OCI-LY7 (cell line): ENCODE results near the gene TSPAN11.

ENCODE experiments used
- EZH2phosphoT487 ChIP-seq: fragments of 200-600 bp; sonication (generic); IDR thresholded peaks from 2 replicates; pipeline ENCODE4 v1.6.1; 2018; ENCODE audit warnings: low read depth, borderline replicate concordance, mild to moderate bottlenecking, mixed run types, antibody characterized with exemption, low read length, moderate library complexity, mixed read lengths
- TF ChIP-seq, protein P1 (sequence below): fragments of 200-600 bp; sonication (generic); conservative IDR thresholded peaks from 2 replicates; pipeline ENCODE4 v1.5.1; 2014; ENCODE audit warnings: mild to moderate bottlenecking, antibody characterized with exemption, low read length, moderate library complexity, mixed read lengths

DNA sequence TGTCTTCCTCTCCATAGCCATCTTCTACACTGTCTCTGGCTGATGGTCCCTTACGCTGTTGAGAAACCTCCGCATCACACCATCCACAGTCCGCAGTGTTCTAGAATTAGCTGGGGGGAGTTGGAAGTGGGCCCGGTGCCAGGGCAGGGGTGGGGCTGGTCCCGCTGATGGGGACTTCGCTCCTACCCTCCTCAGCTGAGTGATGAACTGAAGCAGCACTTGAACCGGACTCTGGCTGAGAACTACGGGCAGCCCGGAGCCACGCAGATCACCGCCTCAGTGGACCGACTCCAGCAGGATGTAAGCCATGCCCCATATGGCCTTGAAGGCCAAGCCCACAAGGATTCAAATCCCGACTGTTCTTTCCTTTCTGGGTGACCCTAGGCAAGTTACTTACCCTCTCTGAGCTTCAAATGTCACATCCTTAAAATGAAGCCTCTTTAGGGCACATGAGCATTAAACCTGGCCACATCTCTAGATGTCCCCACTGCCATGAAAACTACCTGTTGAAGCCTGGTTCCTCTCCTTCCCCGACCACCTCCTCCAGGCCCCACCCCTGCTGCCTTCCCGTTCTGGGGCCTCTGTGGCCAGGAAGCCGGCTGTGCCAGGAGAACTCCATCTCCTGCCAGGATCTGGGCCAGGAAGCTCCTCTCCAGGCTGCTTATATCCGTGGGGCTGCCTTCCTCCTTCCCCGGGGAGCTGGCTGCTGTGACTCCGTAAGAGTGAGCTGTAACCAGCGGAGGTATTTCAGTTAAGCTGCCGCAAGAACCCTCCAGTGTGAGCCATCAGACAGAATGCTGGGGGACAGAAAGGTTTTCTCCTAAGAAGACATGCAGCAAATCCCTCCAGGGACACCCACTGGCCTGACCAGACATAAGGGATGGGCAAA is 53.1 kb downstream of the TSPAN11 start:
- TF ChIP-seq, protein P1, sequence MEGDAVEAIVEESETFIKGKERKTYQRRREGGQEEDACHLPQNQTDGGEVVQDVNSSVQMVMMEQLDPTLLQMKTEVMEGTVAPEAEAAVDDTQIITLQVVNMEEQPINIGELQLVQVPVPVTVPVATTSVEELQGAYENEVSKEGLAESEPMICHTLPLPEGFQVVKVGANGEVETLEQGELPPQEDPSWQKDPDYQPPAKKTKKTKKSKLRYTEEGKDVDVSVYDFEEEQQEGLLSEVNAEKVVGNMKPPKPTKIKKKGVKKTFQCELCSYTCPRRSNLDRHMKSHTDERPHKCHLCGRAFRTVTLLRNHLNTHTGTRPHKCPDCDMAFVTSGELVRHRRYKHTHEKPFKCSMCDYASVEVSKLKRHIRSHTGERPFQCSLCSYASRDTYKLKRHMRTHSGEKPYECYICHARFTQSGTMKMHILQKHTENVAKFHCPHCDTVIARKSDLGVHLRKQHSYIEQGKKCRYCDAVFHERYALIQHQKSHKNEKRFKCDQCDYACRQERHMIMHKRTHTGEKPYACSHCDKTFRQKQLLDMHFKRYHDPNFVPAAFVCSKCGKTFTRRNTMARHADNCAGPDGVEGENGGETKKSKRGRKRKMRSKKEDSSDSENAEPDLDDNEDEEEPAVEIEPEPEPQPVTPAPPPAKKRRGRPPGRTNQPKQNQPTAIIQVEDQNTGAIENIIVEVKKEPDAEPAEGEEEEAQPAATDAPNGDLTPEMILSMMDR, result no peak
- no peak for TF ChIP-seq EZH2phosphoT487
